HG03439 (cell line): ENCODE data around the gene TNK2.
A peak's percentile ranks its signal among the peaks of the same experiment; 100 is the strongest.
"Not testable (repeated sequence)": the region's sequence is repeated elsewhere in the genome, so short reads cannot be mapped to it uniquely, and the experiment has no call there.

Experiments
- ATAC-seq: cut with Tn5 transposase; IDR thresholded peaks from one replicate; pipeline ENCODE4 v1.9.1; 2021; ENCODE audit warnings: mild to moderate bottlenecking, moderate library complexity; ENCODE audit not compliant: unreplicated experiment

TNK2 gene

DNA sequence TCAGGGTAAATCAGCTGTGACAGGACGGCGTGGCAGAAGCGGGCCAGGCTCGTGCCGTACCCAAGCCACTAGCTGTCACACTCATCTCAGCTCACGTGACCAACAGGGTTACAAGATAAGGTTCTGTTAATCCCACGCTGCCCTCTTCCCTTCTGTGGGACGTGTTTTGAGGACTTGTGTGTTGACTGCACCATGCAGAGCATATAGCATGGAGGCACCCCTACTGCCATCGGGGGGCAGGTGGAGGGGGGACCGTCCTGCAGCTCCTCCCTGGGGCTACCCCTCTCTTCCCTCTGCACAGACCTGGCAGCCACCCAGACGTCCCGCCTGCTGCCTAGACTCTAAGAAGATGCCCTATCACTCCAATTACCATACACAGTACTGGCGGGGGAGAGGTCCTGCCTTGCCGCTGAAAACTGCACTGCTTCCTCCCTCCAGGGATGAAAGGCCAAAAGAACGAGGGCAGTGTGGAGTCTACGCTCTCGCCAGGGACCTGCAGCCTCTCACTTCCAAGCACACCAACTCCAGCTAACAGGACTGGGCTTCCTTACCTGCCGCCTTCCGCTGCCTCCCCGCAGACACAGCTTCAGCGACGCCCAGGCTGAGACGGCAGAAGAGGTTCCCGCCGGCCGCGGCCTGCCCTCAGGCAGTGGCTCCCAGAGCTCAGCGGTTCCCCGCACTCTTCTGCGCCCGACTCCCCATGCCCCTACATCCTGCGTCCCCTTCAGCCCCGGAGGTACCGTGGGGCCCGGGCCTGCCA is at the start of gene TNK2:
Gene TNK2 (minus strand): TSS at position 618 of the 760 bp plus-strand sequence. CDS start 19,963 bp downstream, outside the sequence.
- peak; percentile 25 for ATAC-seq

DNA sequence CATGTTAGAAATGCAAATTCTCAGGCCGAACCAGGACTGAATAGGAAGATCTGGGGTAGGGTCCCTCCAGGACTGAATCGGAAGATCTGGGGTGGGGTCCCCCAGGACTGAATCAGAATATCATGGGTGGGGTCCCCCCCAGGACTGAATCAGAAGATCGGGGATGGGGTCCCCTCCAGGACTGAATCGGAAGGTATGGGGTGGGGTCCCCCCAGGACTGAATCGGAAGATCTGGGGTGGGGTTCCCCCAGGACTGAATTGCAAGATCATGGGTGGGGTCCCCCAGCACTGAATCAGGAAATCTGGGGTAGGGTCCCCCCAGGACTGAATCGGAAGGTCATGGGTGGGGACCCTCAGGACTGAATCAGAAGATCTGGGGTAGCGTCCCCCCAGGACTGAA is 48.2 kb upstream of the TNK2 start:
- no peak for ATAC-seq

DNA sequence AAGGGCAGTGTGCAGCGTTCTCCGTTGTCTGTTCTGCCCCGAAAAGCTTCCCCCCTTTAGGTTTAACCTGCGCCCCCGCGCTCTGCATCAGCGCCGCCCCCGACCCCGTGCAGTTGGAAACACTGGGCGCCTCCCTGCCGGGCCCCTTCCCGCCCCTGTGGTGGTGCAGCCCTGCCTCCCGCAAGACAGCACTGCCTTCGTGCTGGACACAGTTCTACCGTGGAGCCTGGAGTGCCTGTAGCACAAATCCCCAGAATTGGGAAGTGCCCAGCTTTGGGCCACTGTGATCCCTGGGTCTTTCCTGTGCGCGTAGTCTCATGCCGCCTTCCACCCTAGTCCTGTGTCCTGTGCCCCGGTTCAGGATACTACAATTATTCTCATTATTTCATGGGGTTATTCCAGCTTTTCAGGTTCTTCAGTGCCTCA is 47.1 kb upstream of the TNK2 start:
- ATAC-seq: not testable (repeated sequence)

DNA sequence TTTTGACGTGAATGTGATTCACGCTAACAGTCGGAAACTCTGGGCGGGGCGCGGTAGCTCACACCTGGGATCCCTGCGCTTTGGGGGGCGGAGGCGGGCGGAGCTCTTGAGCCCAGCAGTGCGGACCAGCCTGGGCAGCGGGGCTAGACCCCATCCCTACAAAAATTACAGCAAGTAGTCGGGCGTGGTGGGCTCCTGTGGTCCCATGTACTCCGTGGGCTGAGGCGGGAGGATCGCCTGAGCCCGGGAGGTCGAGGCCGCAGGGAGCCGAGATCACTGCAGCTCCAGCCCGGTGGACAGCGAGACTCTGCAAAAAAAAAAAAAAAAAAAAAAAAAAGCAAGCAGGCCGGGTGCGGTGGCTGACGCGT is 46.4 kb upstream of the TNK2 start:
- ATAC-seq: peak; percentile 56

DNA sequence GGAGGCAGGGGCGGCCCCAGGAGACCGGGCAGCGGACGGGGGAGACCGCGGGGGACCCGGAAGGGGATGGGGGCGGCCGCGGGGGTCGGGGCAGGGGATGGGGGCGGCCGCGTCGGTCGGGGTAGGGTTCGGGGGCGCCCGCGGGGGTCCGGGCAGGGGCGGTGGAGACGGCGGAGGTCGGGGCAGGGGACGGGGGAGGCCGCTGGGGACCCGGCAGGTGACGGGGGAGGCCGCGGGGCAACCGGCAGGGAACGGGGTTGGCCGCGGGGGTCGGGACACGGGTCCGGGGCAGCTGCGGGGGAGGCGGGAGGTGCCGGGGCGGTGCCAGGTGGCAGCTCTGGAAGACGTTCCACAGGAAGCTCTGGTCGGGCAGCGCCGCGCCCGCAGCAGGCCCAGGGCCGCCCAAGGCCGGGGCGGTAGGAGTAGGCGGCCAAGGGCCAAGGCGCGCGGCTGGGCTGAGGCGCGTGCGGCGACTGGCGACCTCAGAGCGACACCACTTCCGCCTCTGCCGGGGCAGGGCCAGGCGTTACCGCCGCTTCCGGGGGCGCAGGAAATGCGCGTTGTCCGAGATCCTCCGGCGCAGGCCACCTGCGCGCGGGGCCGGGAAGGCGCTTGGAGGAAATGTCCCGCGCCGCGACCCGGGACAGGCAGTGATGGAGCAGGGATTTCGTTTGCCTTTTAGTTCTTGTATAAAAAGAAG is 45.9 kb upstream of the TNK2 start:
- peak; percentile 96 for ATAC-seq

DNA sequence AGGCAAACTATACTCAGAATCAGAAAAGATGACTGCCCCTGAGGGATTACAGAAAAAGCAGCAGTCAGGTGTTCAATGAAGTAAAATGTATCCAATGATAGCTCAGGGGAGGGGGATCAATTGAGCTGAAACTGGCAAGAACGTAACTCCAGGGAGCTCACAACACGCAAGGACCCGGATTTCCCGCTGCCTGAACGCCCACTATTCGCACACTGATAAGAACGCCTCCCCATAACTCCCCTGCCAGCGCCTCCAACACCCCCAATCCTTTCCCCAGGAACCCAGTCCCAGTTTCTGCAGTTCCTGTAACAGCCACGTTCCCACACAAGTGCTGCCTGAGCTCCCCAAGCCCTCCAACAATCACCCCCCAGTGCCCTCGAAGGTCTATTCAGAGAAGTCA is 44.2 kb upstream of the TNK2 start:
- ATAC-seq: not testable (repeated sequence)

DNA sequence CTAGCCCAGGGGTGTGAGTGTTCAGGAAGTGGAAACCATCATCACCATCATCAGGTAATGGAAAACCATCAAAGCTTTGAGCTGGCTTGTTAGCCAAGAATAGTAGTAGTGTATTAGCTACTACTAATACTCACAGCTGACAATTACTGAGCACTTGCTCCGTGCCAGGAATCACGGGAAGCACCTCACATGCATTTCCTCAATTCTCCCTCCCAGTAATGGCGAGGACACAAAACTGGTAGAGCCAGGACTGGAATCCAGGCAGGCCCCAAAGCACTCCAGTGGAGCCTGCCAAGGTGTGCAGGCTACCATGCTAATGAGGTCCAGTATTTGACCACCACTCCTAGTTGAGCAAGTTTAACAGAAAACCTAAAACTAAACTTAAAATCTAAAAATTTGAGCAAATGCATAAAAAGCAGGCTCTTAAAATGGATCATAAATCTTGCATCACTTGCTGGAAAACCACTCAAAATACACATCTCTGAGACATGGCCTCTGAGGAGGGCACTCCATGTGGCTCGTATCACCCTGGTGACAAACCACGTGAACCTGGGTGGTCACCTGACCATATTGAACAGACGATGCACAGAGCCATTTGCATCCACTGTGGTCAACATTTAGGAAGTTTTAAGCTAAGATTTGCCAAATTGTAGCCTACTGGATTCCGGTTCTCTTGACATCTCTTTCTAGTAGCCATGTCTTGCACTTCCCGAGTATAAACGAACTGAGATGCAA is 43.3 kb upstream of the TNK2 start:
- ATAC-seq: not testable (repeated sequence)

DNA sequence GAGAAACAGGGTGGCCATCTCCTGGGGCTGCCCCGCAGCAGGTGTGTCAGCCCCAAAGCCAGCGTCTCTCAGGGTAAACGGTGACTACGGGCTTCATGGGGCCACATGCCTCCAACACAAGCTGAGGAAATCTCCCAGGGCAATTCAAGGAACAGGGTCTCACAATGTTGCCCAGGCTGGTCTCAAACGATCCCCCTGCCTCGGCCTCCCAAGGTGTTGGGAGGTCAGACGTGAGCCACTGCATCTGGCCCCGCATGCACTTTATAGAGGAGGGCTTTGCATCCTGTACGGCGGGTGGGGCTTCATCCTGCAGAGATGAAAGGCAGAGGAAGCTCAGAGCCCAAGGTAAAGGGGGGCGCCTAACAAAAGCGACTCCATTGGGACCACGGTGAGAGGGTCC is 42.4 kb upstream of the TNK2 start:
- not testable (repeated sequence) for ATAC-seq

DNA sequence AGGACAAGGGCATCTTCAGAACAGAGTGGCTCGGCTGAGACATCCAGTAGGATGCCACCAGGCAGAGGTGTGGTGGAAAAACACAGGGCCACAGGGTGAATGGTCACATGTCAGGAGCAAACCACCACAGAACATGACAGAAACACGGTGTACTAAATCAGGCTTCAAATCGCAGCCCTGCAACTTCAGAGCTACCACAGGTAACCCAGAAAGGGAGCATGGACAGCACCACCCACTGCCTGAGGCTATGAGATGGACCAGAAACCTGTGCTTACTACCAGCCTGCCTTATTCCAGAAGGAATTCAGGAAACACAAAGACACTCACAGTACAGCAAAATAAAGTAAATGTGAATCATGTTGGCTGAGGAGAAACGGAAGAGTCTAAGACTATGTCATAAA is 41.8 kb upstream of the TNK2 start:
- ATAC-seq: not testable (repeated sequence)

DNA sequence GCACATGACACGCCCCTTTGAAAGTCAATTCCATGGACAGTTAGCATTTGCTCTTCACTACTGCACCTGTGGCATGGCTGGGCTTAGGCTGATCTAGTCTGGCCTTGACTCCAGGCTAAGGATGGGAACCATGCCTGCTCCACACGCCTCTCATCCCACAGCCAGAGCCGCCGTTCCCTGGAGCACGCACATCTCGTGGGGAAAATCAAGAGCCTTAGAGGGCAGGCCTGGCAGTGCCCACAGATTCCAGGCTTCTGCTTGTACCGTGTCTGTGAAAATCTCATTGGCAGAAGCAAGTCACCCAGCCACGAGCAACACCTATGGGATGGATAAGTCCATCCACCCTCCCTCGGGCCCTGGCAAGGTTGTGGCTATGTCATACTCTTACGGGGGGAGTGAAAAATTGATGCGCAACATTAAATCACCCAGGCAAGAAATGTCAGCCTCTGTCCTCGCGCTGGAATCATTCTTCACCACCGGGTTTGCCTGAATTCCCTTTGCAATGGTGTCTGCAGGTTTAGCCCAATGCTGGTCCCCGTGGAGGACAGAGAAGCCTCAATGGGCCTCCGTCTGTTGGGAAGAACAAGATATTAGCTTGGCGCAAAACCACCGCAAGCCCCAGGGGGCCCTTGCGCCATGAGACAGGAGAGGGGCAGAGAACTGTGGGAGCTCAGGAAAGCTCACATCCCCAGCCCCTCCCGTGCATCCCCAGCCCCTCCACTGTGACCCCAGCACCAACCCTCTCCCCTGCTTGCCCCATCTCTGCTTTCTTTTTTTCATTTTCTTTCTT is 38.8 kb upstream of the TNK2 start:
- ATAC-seq: not testable (repeated sequence)

DNA sequence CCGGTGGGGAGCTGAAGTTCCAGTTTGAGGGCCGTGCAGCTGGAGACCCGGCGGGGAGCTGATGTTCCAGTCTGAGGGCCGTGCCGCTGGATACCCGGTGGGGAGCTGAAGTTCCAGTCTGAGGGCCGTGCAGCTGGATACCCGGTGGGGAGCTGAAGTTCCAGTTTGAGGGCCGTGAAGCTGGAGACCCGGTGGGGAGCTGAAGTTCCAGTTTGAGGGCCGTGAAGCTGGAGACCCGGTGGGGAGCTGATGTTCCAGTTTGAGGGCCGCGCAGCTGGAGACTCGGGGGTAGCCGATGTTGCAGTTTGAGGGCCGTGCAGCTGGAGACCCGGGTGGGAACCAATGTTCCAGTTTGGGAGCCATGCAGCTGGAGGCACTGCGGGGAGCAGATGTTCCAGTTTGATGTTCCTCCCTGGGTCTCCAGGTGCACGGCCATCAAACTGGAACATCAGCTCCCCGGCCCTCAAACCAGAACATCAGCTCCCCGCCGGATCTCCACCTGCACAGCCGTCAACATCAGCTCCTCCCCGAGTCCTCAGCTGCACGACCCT is 33.0 kb upstream of the TNK2 start:
- not testable (repeated sequence) for ATAC-seq

DNA sequence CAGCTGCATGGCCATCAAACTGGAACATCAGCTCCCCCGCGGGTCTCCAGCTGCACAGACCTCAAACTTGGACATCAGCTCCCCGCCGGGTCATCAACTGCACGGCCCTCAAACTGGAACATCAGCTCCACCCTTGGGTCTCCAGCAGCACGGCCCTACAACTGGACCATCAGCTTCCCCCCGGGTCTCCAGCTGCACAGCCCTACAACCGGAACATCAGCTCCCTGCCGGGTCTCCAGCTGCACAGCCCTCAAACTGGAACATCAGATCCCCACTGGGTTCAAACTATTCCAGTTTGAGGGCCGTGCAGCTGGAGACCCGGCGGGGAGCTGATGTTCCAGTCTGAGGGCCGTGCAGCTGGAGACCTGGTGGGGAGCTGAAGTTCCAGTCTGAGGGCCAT is 32.5 kb upstream of the TNK2 start:
- not testable (repeated sequence) for ATAC-seq

DNA sequence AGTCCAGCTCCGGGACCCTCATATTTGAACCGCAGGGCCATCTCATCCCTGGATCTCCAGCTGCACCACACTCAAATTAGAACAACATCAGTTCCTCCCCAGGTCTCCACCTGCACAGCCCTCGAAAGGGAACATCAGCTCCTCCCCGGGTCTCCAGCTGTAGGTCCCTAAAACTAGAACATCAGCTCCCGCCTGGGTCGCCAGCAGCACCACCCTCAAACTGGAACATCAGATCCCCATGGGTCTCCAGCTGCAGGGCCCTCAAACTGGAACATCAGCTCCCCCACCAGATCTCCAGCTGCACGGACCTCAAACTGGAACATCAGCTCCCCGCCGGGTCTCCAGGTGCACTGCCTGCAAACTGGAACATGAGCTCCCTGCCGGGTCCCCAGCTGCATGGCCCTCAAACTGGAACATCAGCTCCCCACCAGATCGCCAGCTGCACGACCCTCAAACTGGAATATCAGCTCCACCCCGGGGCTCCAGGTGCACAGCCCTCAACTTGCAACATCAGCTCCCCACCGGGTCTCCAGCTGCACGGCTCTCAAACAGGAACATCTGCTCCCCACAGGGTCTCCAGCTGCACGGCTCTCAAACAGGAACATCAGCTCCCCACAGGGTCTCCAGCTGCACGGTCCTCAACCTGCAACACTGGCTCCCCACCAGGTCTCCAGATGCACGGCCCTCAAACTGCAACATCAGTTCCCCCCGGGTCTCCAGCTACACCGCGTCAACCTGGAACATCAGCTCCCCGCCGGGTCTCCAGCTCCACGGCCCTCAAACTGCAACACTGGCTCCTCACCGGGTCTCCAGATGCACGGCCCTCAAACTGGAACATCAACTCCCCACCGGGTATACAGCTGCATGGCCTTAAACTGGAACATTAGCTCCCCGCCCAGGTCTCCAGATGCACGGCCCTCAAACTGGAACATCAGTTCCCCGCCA is 31.4 kb upstream of the TNK2 start:
- ATAC-seq: not testable (repeated sequence)

DNA sequence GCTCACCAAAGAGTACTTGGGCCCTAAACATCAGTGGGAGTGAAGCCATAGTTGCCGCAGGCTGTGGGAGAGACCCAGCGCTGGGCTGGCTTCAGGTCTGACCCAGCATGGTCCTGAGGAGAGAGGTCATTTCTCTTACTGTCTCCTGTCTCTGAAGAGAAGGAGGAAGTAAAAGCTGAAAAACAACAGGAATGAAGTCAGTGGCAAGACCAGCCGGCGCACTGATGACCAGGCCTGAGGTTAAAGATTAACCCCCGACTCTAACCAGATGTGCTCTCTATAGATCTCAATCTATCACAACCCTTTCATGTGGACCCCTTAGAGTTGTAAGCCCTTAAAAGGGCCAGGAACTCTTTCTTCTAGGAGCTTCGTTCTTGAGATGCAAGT is 24.7 kb upstream of the TNK2 start:
- not testable (repeated sequence) for ATAC-seq

DNA sequence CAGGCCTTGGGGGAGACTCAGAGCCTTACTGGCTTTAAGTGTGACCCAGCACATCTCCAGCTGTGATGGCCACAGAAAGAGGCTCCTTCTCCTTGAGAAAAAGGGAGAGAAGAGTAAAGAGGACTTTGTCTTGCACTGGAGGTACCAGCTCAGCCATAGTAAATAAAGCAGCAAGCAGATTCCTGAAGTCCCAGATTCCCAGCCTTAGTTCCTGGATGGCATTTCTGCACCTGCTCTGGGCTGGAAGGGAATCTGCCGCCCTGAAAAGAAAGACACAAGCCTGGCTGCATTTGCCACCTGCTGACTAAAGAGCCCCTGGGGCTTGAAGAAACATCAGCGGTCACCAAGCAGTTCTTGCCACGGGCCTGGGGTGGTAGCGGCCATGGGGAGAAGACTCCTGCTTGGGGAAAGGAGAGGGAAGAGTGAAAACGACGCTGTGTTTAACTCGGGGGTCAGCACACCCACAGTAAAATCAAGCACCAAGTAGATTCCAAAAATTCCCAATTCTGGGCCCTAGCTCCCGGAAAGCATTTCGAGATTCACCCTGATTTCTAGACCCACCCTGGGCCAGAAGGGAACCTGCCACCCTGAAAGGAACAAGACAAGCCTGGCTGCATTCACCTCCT is 24.2 kb upstream of the TNK2 start:
- no peak for ATAC-seq

DNA sequence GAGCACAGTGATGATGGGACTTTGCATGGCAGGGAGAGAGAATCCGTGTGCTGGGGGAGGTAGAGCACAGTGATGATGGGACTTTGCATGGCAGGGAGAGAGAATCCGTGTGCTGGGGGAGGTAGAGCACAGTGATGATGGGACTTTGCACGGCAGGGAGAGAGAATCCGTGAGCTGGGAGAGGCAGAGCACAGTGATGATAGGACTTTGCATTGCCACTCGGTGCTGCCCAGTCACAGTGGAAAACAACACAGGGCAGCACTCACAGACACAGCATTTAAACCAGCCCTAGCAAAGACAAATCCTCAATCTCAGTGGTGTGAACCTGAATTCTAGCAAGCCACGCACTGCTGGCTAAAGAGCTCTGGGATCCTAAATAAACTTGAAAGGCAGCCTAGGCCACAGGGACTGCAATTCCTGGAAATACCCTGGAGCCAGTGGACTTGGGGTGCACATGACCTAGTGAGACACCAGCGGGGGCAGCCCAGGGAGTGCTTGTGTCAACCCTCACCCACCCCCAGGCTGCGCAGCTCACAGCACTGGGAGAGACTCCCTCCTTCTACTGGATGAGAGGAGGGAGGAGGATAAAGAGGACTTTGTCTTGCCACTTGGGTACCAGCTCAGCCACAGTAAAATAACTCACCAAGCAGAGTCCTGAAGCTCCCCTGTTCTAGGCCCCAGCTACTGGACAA is 23.4 kb upstream of the TNK2 start:
- no peak for ATAC-seq

DNA sequence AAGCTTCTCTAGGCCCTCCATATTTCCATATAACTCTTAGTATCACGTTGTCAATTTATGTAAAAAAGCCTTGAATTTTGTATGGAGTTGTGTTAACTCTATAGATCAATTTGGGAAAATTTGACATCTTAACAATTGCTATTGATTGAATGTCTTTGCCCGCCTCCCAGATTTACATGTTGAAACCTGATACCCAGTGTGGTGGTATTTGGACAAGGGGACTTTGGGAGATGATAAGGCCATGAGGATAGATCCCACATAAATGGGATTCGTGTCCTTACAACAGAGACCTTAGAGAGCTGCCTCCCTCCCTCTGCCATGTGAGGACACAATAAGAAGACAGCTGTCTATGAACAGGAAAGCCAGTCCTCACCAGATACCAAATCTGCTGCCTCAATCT is 21.1 kb upstream of the TNK2 start:
- ATAC-seq: no peak

DNA sequence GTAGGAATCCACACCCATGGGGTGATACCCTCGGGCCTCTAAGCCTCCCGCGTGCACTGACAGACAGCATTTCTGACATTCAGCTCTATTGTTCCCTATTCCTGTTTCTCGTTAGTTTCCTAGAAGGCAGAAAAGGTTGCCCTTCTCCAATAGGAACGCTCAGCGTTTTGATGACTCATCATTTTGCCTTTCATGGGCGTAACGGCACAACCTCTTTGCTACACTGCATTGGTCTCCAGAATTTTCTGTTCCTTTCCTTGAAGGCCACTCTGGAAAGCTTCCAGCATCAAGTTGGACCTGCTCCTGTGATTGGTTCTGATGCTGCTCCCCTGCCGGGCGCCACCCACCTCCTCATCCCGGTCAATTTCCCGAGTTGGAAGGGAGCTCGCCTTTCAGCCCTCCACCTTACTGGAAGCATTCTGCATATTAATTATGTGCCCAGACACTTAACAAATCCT is 13.0 kb upstream of the TNK2 start:
- ATAC-seq: no peak
